IMR-90 (cell line): ENCODE measurements around the gene PGPEP1. TPM values are rescaled to one million over a fixed set of nuclear protein-coding genes. Genes with fewer than 3 reads are reported as not detected.

Experiments used
- ATAC-seq: fragments of 200-7000 bp; cut with Tn5 transposase; 2 replicates; pipeline ENCODE4 v1.9.1; 2020; ENCODE audit warnings: low read depth, mild to moderate bottlenecking, moderate library complexity
- BruUV-seq: library from RNA; stranded (reverse); fragments of 400-500 nt; replicated peaks from 2 replicates; lab custom pipeline; 2021; lab: Mats Ljungman, UMichigan
- CTCF ChIA-PET: fragments of 300-600 bp; formaldehyde crosslinking; extraction: SDS; loops from one replicate; lab custom pipeline; 2021; ENCODE audit warnings: antibody characterized with exemption; lab: Yijun Ruan, JAX
- POLR2A ChIA-PET: fragments of 300-600 bp; sonication (Branson Sonifier 250); formaldehyde crosslinking; loops from one replicate; lab custom pipeline; 2022; ENCODE audit warnings: antibody characterized with exemption; ENCODE audit not compliant: unreplicated experiment; lab: Charles Lee
- DNase-seq: peaks from one replicate; pipeline ENCODE4 v3.0.0; 2013
- H2AFZ ChIP-seq: replicated peaks from 2 replicates; pipeline ENCODE3; 2013; ENCODE audit warnings: low read length, mild to moderate bottlenecking; ENCODE audit not compliant: poor library complexity
- H2AK5ac ChIP-seq: 2 replicates; pipeline ENCODE4 v1.6.1; 2013; ENCODE audit warnings: low read depth, low read length, inconsistent platforms
- H2AK9ac ChIP-seq: replicated peaks from 2 replicates; pipeline ENCODE3; 2013; ENCODE audit warnings: mild to moderate bottlenecking, low read depth, low read length, moderate library complexity; ENCODE audit not compliant: poor library complexity
- H2BK120ac ChIP-seq: 2 replicates; pipeline ENCODE4 v1.6.1; 2013; ENCODE audit warnings: low read depth, low read length, inconsistent platforms
- H2BK15ac ChIP-seq: 3 replicates; pipeline ENCODE4 v1.6.1; 2013; ENCODE audit warnings: low read depth, low read length, inconsistent platforms
- H2BK20ac ChIP-seq: 2 replicates; pipeline ENCODE4 v1.6.1; 2013; ENCODE audit warnings: low read depth, mild to moderate bottlenecking, inconsistent platforms, low read length, moderate library complexity
- H2BK5ac ChIP-seq: 2 replicates; pipeline ENCODE4 v1.6.1; 2013; ENCODE audit warnings: mild to moderate bottlenecking, low read depth, low read length, inconsistent platforms; ENCODE audit not compliant: poor library complexity, severe bottlenecking
- H3K14ac ChIP-seq: replicated peaks from 2 replicates; pipeline ENCODE4 v1.6.1; 2013; ENCODE audit warnings: low read depth, low read length, inconsistent platforms
- H3K18ac ChIP-seq: 2 replicates; pipeline ENCODE4 v1.6.1; 2013; ENCODE audit warnings: low read depth, low read length, control low read depth
- H3K23ac ChIP-seq: 2 replicates; pipeline ENCODE4 v1.6.1; 2013; ENCODE audit warnings: low read depth, low read length, inconsistent platforms
- H3K27ac ChIP-seq: 2 replicates; pipeline ENCODE4 v1.5.1; 2013; ENCODE audit warnings: mild to moderate bottlenecking, control low read depth, low read length; ENCODE audit not compliant: insufficient read depth
- H3K27me3 ChIP-seq: 2 replicates; pipeline ENCODE4 v1.6.1; 2013; ENCODE audit warnings: low read length; ENCODE audit not compliant: control insufficient read depth, insufficient read depth
- H3K36me3 ChIP-seq: 2 replicates; pipeline ENCODE4 v1.6.1; 2013; ENCODE audit warnings: low read length, mixed read lengths; ENCODE audit not compliant: control insufficient read depth, insufficient read depth
- H3K4ac ChIP-seq: 2 replicates; pipeline ENCODE4 v1.6.1; 2013; ENCODE audit warnings: low read depth, low read length, inconsistent platforms
- H3K4me1 ChIP-seq: 2 replicates; pipeline ENCODE4 v1.6.1; 2013; ENCODE audit warnings: low read length, mixed read lengths; ENCODE audit not compliant: control insufficient read depth, insufficient read depth
- H3K4me2 ChIP-seq: 2 replicates; pipeline ENCODE4 v1.6.1; 2013; ENCODE audit warnings: low read depth, mild to moderate bottlenecking, control low read depth, low read length, moderate library complexity
- H3K4me3 ChIP-seq: 2 replicates; pipeline ENCODE4 v1.5.1; 2013; ENCODE audit warnings: low read depth, mild to moderate bottlenecking, control low read depth, low read length, moderate library complexity; ENCODE audit not compliant: insufficient read depth
- H3K56ac ChIP-seq: 2 replicates; pipeline ENCODE4 v1.6.1; 2013; ENCODE audit warnings: low read length, inconsistent platforms; ENCODE audit not compliant: insufficient read depth; ENCODE audit errors: extremely low read depth
- H3K79me1 ChIP-seq, 2 experiments: 2 replicates each; pipeline ENCODE4 v1.6.1; 2013; ENCODE audit warnings: low read length in 2 of 2, inconsistent platforms in 1 of 2, low read depth in 1 of 2
- H3K9ac ChIP-seq: 2 replicates; pipeline ENCODE4 v1.6.1; 2013; ENCODE audit warnings: low read depth, low read length, control low read depth
- H3K9me1 ChIP-seq: 2 replicates; pipeline ENCODE4 v1.6.1; 2013; ENCODE audit warnings: low read length, inconsistent platforms; ENCODE audit not compliant: insufficient read depth
- H3K9me3 ChIP-seq: 2 replicates; pipeline ENCODE4 v1.6.1; 2013; ENCODE audit warnings: low read length; ENCODE audit not compliant: control insufficient read depth, insufficient read depth
- H4K20me1 ChIP-seq: 2 replicates; pipeline ENCODE4 v1.6.1; 2013; ENCODE audit warnings: low read length, inconsistent platforms; ENCODE audit not compliant: insufficient read depth
- H4K5ac ChIP-seq: 2 replicates; pipeline ENCODE4 v1.6.1; 2013; ENCODE audit warnings: mild to moderate bottlenecking, low read depth, low read length, control low read depth
- H4K8ac ChIP-seq, 2 experiments: 2 replicates each; pipeline ENCODE4 v1.6.1; 2013; ENCODE audit warnings: low read depth in 2 of 2, low read length in 2 of 2, control low read depth in 1 of 2, inconsistent platforms in 1 of 2
- H4K91ac ChIP-seq: 2 replicates; pipeline ENCODE4 v1.6.1; 2013; ENCODE audit warnings: low read depth, low read length, inconsistent platforms; ENCODE audit not compliant: insufficient read depth
- BHLHE40 ChIP-seq: fragments of 150-350 bp; IDR thresholded peaks from 2 replicates; pipeline ENCODE4 v1.6.1; 2016; ENCODE audit warnings: mild to moderate bottlenecking, low read depth, low read length
- CEBPB ChIP-seq: IDR thresholded peaks from 2 replicates; pipeline ENCODE4 v1.6.1; 2012; ENCODE audit warnings: low read depth, low read length, improper control_type of control experiment
- CHD1 ChIP-seq: IDR thresholded peaks from 2 replicates; pipeline ENCODE4 v1.6.1; 2012; ENCODE audit warnings: low read depth, low read length, improper control_type of control experiment
- CTCF ChIP-seq: conservative IDR thresholded peaks from 2 replicates; pipeline ENCODE4 v1.5.1; 2012; ENCODE audit warnings: mild to moderate bottlenecking, low read depth, low read length, improper control_type of control experiment
- ELK1 ChIP-seq: fragments of 150-350 bp; IDR thresholded peaks from 2 replicates; pipeline ENCODE4 v1.6.1; 2016; ENCODE audit warnings: low read depth, mild to moderate bottlenecking, low read length, moderate library complexity, borderline replicate concordance
- FOS ChIP-seq: fragments of 150-350 bp; IDR thresholded peaks from 2 replicates; pipeline ENCODE4 v1.6.1; 2016; ENCODE audit warnings: low read depth, low read length
- MAFK ChIP-seq: IDR thresholded peaks from 2 replicates; pipeline ENCODE4 v1.6.1; 2012; ENCODE audit warnings: low read depth, low read length, improper control_type of control experiment
- MXI1 ChIP-seq: IDR thresholded peaks from 2 replicates; pipeline ENCODE4 v1.6.1; 2012; ENCODE audit warnings: low read depth, mild to moderate bottlenecking, low read length, moderate library complexity, borderline replicate concordance
- NFE2L2 ChIP-seq: fragments of 150-350 bp; IDR thresholded peaks from 2 replicates; pipeline ENCODE4 v1.6.1; 2016; ENCODE audit warnings: low read depth, mild to moderate bottlenecking, low read length
- POLR2A ChIP-seq: IDR thresholded peaks from 2 replicates; pipeline ENCODE4 v1.6.1; 2012; ENCODE audit warnings: mild to moderate bottlenecking, low read depth, low read length
- RFX5 ChIP-seq: IDR thresholded peaks from 2 replicates; pipeline ENCODE4 v1.8.0; 2012; ENCODE audit warnings: low read depth, mild to moderate bottlenecking, low read length, moderate library complexity
- SMC3 ChIP-seq: fragments of 150-350 bp; IDR thresholded peaks from 2 replicates; pipeline ENCODE4 v1.6.1; 2016; ENCODE audit warnings: low read depth, mild to moderate bottlenecking, antibody characterized with exemption, low read length, moderate library complexity
- dilution Hi-C: fragments of 300-500 bp; cut with HindIII; formaldehyde crosslinking; loops from one replicate; pipeline ENCODE4 v1.14.3; 2018; ENCODE audit warnings: low sequenced_read_pairs; ENCODE audit not compliant: unreplicated experiment
- in situ Hi-C: fragments of 300-500 bp; cut with MboI; formaldehyde crosslinking; loops from 3 replicates; pipeline ENCODE4 v1.14.3; 2019; ENCODE audit warnings: low sequenced_read_pairs, inconsistent platforms, mixed read lengths
- intact Hi-C: fragments of 100-400 bp; cut with micrococcal nuclease; formaldehyde crosslinking; loops from 2 replicates; pipeline ENCODE4 v1.10.0; 2022
- polyA plus RNA-seq, 3 experiments: library from polyadenylated mRNA; depleted of rRNA; stranded (reverse); fragments of >200 nt; gene quantifications; 2 replicates each; pipeline ENCODE4 v1.2.3, GENCODE V29; 2012; ENCODE audit warnings: low replicate concordance in 1 of 3
- total RNA-seq: library from RNA; depleted of rRNA; stranded (reverse); fragments of >200 nt; gene quantifications from 2 replicates; pipeline ENCODE4 v1.2.3, GENCODE V29; 2012

The PGPEP1 gene
- total and polyA plus RNA-seq, 2 of the 4 experiments (the other 2 are of a cell fraction), result 11.8 to 14.3 TPM

DNA sequence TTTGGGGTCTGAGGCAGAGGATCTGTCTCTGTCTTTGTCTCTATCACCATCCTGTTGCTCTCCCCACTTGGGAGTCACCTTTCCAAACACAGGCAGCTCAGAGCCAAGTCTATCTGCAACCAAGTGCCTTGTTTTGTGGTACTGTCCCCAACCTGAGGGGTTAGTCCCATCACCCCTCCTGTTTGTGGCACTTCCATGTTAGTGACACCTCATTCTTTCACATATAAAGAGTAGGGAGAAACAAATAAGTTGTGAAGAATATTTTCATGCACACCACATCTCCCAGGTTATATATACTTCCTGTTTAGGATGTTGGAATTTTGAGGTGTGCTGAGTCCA, 49.3 kb downstream of the PGPEP1 start:
- ATAC-seq (no peak), DNase-seq (no peak)
- in situ Hi-C loops (no loop called here), intact Hi-C loops (no loop called here), dilution Hi-C loops (no loop called here)
- Histone ChIP-seq H3K23ac (no peak overlapping the region), H3K27me3 (no peaks in the 10 kb centered on the region), H3K9me1 (peaks cover 5% of the 10 kb centered on the region; the same call in 1 of the 2 replicates), H3K79me1 (peaks cover 0 to 34% of the 10 kb centered on the region in 2 experiments; a peak in 3 of 4 replicates), H2BK5ac (no peak overlapping the region), H2BK120ac (no peak overlapping the region), H3K27ac (no peak overlapping the region), H3K36me3 (peaks cover 9% of the 10 kb centered on the region; the same call in 1 of the 2 replicates), H2AK5ac (no peak overlapping the region), H2AFZ (no peak overlapping the region), H3K4me1 (peaks cover 9% of the 10 kb centered on the region; the same call in 1 of the 2 replicates), H3K4me2 (no peak overlapping the region), H3K18ac (no peak overlapping the region), H3K9me3 (no peaks in the 10 kb centered on the region), H3K4me3 (no peak overlapping the region), H4K5ac (no peak overlapping the region), H3K14ac (no peak overlapping the region), H4K8ac (no peak overlapping the region), H2AK9ac (no peak overlapping the region), H2BK20ac (no peak overlapping the region), H3K56ac (no peak overlapping the region), H3K4ac (no peak overlapping the region), H4K91ac (no peak overlapping the region), H2BK15ac (no peak overlapping the region; the same call in 2 of the 3 replicates), H4K20me1 (peaks cover 24% of the 10 kb centered on the region), H3K9ac (no peak overlapping the region)
- ChIA-PET CTCF (interaction anchor here (1.0 to 1.3 kb wide), 3 partner anchors 8 to 110 kb away, joined by 3 to 4 read pairs (median 3); partner anchors contain the start of gene LRRC25), POLR2A (no interaction called here)
- TF ChIP-seq CTCF (no peak), CHD1 (no peak), FOS (no peak), NFE2L2 (no peak), BHLHE40 (no peak), MAFK (no peak), CEBPB (no peak), POLR2A (no peak), MXI1 (no peak), RFX5 (no peak), ELK1 (no peak), SMC3 (no peak)
- BruUV-seq, result no TSS peak
